Breast epithelium (tissue), 4 donors: ENCODE measurements around the gene GID8. TPM values are rescaled to one million over a fixed set of nuclear protein-coding genes. Genes with fewer than 3 reads are reported as not detected.
A peak's percentile ranks its signal among the peaks of the same experiment; 100 is the strongest.

Experiments used
- DNase-seq, 2 donors: peaks; one replicate each; pipeline ENCODE4 v3.0.0-alpha.2; 2019; ENCODE audit warnings: low spot score in 2 of 2
- H3K27ac ChIP-seq, 2 donors: fragments of 200-600 bp; sonication (generic) in 1 of 2; one replicate each; pipeline ENCODE4 v1.5.1; 2016 to 2019; ENCODE audit warnings: mild to moderate bottlenecking in 1 of 2
- H3K27me3 ChIP-seq, 2 donors: fragments of 200-600 bp; sonication (generic) in 1 of 2; one replicate each; pipeline versions ENCODE4 v1.5.1 to v1.6.0; 2017 to 2019; ENCODE audit warnings: control low read depth in 1 of 2, mild to moderate bottlenecking in 1 of 2
- H3K36me3 ChIP-seq: fragments of 200-600 bp; one replicate; pipeline ENCODE4 v1.5.1; 2019
- H3K4me1 ChIP-seq, 2 donors: fragments of 200-600 bp; sonication (generic); one replicate each; pipeline ENCODE4 v1.5.1; 2016 to 2019; ENCODE audit warnings: control low read depth in 1 of 2
- H3K4me3 ChIP-seq, 3 donors: fragments of 200-600 bp; sonication (generic); 1 replicate in 2 of 3; 2 replicates in 1 of 3; pipeline ENCODE4 v1.5.1; 2016 to 2019; ENCODE audit warnings: mild to moderate bottlenecking in 3 of 3, moderate library complexity in 2 of 3
- H3K9me3 ChIP-seq, 2 donors: fragments of 200-600 bp; sonication (generic) in 1 of 2; one replicate each; pipeline ENCODE4 v1.5.1; 2016 to 2019; ENCODE audit warnings: control low read depth in 1 of 2
- CTCF ChIP-seq, 3 donors: fragments of 450-650 bp; IDR thresholded peaks; one replicate each; pipeline ENCODE4 v1.5.1; 2016 to 2017; ENCODE audit warnings: antibody characterized with exemption in 3 of 3, mild to moderate bottlenecking in 3 of 3, moderate library complexity in 3 of 3
- POLR2A ChIP-seq: fragments of 450-650 bp; IDR thresholded peaks from one replicate; pipeline ENCODE4 v1.6.1; 2016; ENCODE audit warnings: antibody characterized with exemption, mild to moderate bottlenecking, moderate library complexity
- POLR2AphosphoS5 ChIP-seq, 3 donors: sonication (generic); formaldehyde crosslinking; IDR thresholded peaks; one replicate each; pipeline ENCODE4 v1.6.1; 2017; ENCODE audit warnings: antibody characterized with exemption in 3 of 3
- intact Hi-C: fragments of 100-400 bp; cut with DNase I; formaldehyde crosslinking; loops from one replicate; pipeline ENCODE4 v1.15.1; 2023; ENCODE audit warnings: low total_unique reads
- total RNA-seq, 3 donors: library from RNA; depleted of rRNA; stranded (reverse); fragments of >200 nt; gene quantifications; one replicate each; pipeline ENCODE4 v1.1.0, GENCODE V29; 2016

The GID8 gene
- total RNA-seq, 3 donors from 2014 or later = 30.2 to 36.7 (median 31.8) TPM

GRCh38 chr20:62987114-62987513 is 49.2 kb downstream of the GID8 start:
- no peaks in the 10 kb centered on the region for H3K9me3 ChIP-seq
- TF ChIP-seq POLR2AphosphoS5 (IDR thresholded peaks at IDR 0.05) = no peak
- TF ChIP-seq POLR2A = no peak
- no peak for TF ChIP-seq CTCF (IDR thresholded peaks at IDR 0.05)
- intact Hi-C loops = no loop called here
- H3K27ac ChIP-seq = no peak overlapping the region
- H3K27me3 ChIP-seq = peaks cover 4 to 81% of the 10 kb centered on the region in 2 donors
- H3K4me3 ChIP-seq = no peak overlapping the region
- DNase-seq = no peak
- no peaks in the 10 kb centered on the region for H3K4me1 ChIP-seq
- H3K36me3 ChIP-seq = no peaks in the 10 kb centered on the region

- no peak overlapping the region for H3K27ac ChIP-seq
- intact Hi-C loops = no loop called here
- no peak for TF ChIP-seq POLR2AphosphoS5 (IDR thresholded peaks at IDR 0.05)
- TF ChIP-seq POLR2A = no peak
- TF ChIP-seq CTCF (IDR thresholded peaks at IDR 0.05) = no peak
- H3K36me3 ChIP-seq = no peaks in the 10 kb centered on the region
- H3K27me3 ChIP-seq = peaks cover 4 to 68% of the 10 kb centered on the region in 2 donors
- H3K4me3 ChIP-seq = peak overlapping the region in 1 of 3 donors; percentile 10
- no peak for DNase-seq
- no peaks in the 10 kb centered on the region for H3K9me3 ChIP-seq
- no peaks in the 10 kb centered on the region for H3K4me1 ChIP-seq
Observed at GRCh38 chr20:62989201-62989601, 51.3 kb downstream of the GID8 start.

- DNase-seq = no peak
- intact Hi-C loops = loop anchor here (1.0 kb wide), 1 partner anchor 21 kb away; no protein-coding TSS in a partner anchor
- no peaks in the 10 kb centered on the region for H3K9me3 ChIP-seq
- no peaks in the 10 kb centered on the region for H3K36me3 ChIP-seq
- TF ChIP-seq POLR2A (no peak), CTCF (IDR thresholded peaks at IDR 0.05) (no peak), POLR2AphosphoS5 (IDR thresholded peaks at IDR 0.05) (no peak)
- no peak overlapping the region for H3K4me3 ChIP-seq
- peaks cover 4 to 57% of the 10 kb centered on the region in 2 donors for H3K27me3 ChIP-seq
- no peaks in the 10 kb centered on the region for H3K4me1 ChIP-seq
- H3K27ac ChIP-seq = no peak overlapping the region
Observed at GRCh38 chr20:62990306-62990825, 52.4 kb downstream of the GID8 start.

- H3K27ac ChIP-seq = no peak overlapping the region
- no peaks in the 10 kb centered on the region for H3K9me3 ChIP-seq
- DNase-seq = no peak
- intact Hi-C loops = no loop called here
- H3K27me3 ChIP-seq = peaks cover 4 to 60% of the 10 kb centered on the region in 2 donors
- no peak overlapping the region for H3K4me3 ChIP-seq
- TF ChIP-seq POLR2A = no peak
- no peak for TF ChIP-seq POLR2AphosphoS5 (IDR thresholded peaks at IDR 0.05)
- no peak for TF ChIP-seq CTCF (IDR thresholded peaks at IDR 0.05)
- no peaks in the 10 kb centered on the region for H3K4me1 ChIP-seq
- H3K36me3 ChIP-seq = no peaks in the 10 kb centered on the region
Observed at GRCh38 chr20:62991196-62991807, 53.4 kb downstream of the GID8 start.

GRCh38 chr20:62991863-62992262 is 53.9 kb downstream of the GID8 start:
- Histone ChIP-seq H3K9me3 (no peaks in the 10 kb centered on the region), H3K27ac (no peak overlapping the region), H3K36me3 (no peaks in the 10 kb centered on the region), H3K4me3 (no peak overlapping the region), H3K4me1 (no peaks in the 10 kb centered on the region), H3K27me3 (peaks cover 4 to 63% of the 10 kb centered on the region in 2 donors)
- TF ChIP-seq POLR2AphosphoS5 (IDR thresholded peaks at IDR 0.05) (no peak), POLR2A (no peak)
- intact Hi-C loops = no loop called here
- no peak for DNase-seq
